GM12878 (cell line): ENCODE data around the gene MROH8. TPM values are rescaled to one million over a fixed set of nuclear protein-coding genes. Genes with fewer than 3 reads are reported as not detected.

Experiments
- ATAC-seq: fragments of 200-7000 bp; cut with Tn5 transposase; 3 replicates; pipeline ENCODE4 v1.9.1; 2020; ENCODE audit warnings: mild to moderate bottlenecking, moderate library complexity
- BruUV-seq: library from RNA; stranded (reverse); fragments of 400-500 nt; replicated peaks from 2 replicates; lab custom pipeline; 2021; lab: Mats Ljungman, UMichigan
- CTCF ChIA-PET: fragments of 300-600 bp; sonication (Branson Sonifier 250); formaldehyde crosslinking; extraction: SDS; loops from one replicate; lab custom pipeline; 2021; ENCODE audit warnings: inconsistent platforms; lab: Yijun Ruan, JAX
- POLR2A ChIA-PET: fragments of 350-600 bp; formaldehyde crosslinking; extraction: SDS; loops from one replicate; lab custom pipeline; 2021; ENCODE audit warnings: inconsistent platforms; lab: Charles Lee
- RAD21 ChIA-PET: fragments of 300-600 bp; sonication (Branson Sonifier 250); formaldehyde crosslinking; loops from one replicate; lab custom pipeline; 2023; ENCODE audit warnings: antibody characterized with exemption; ENCODE audit not compliant: unreplicated experiment; lab: Charles Lee
- SMC1A ChIA-PET: fragments of 300-600 bp; sonication (Branson Sonifier 250); formaldehyde crosslinking; loops from one replicate; lab custom pipeline; 2023; ENCODE audit not compliant: unreplicated experiment, uncharacterized antibody; lab: Charles Lee
- DNase-seq: peaks from one replicate; pipeline ENCODE4 v3.0.0-alpha.2; 2011; ENCODE audit warnings: low read depth, low spot score
- FAIRE-seq: peaks from 3 replicates; lab custom pipeline; 2011; peaks lifted over from hg19 to GRCh38; lab: Jason Lieb, UNC
- H2AFZ ChIP-seq: 2 replicates; pipeline ENCODE4 v1.6.0; 2011; ENCODE audit warnings: low read depth, low read length, control low read depth; ENCODE audit not compliant: control insufficient read depth
- H3K27ac ChIP-seq: 2 replicates; pipeline ENCODE4 v1.5.1; 2011; ENCODE audit warnings: control low read depth; ENCODE audit not compliant: control insufficient read depth, insufficient read depth
- H3K27me3 ChIP-seq, 2 experiments: replicated peaks in 1 of 2; 2 replicates each; pipeline versions ENCODE4 v1.6.0 to v1.6.1; 2011; ENCODE audit warnings: low read length in 1 of 2; ENCODE audit not compliant: control insufficient read depth in 2 of 2, insufficient read depth in 2 of 2
- H3K36me3 ChIP-seq, 2 experiments: 2 replicates each; pipeline ENCODE4 v1.5.1; 2011; ENCODE audit warnings: low read length in 1 of 2; ENCODE audit not compliant: control insufficient read depth in 2 of 2, insufficient read depth in 2 of 2
- H3K4me1 ChIP-seq: 2 replicates; pipeline ENCODE4 v1.6.1; 2011; ENCODE audit warnings: mild to moderate bottlenecking, low read length, moderate library complexity, mixed read lengths; ENCODE audit not compliant: control insufficient read depth, insufficient read depth
- H3K4me2 ChIP-seq: 2 replicates; pipeline ENCODE4 v1.6.0; 2011; ENCODE audit warnings: control low read depth; ENCODE audit not compliant: control insufficient read depth, insufficient read depth
- H3K4me3 ChIP-seq: fragments of 200-600 bp; sonication (generic); 2 replicates; pipeline ENCODE4 v1.5.1; 2016
- H3K79me2 ChIP-seq: 2 replicates; pipeline ENCODE4 v1.6.0; 2011; ENCODE audit warnings: low read length; ENCODE audit not compliant: control insufficient read depth, insufficient read depth
- H3K9ac ChIP-seq: 2 replicates; pipeline ENCODE4 v1.8.0; 2011; ENCODE audit warnings: low read length, control low read depth, mixed read lengths; ENCODE audit not compliant: control insufficient read depth, insufficient read depth
- H3K9me3 ChIP-seq: replicated peaks from 3 replicates; pipeline ENCODE4 v1.5.1; 2011; ENCODE audit warnings: mild to moderate bottlenecking, low read length; ENCODE audit not compliant: control insufficient read depth, insufficient read depth
- H4K20me1 ChIP-seq: 2 replicates; pipeline ENCODE4 v1.6.0; 2011; ENCODE audit not compliant: control insufficient read depth, insufficient read depth
- BACH1 ChIP-seq: fragments of 450-650 bp; IDR thresholded peaks from 2 replicates; pipeline ENCODE4 v1.6.1; 2017; ENCODE audit warnings: mild to moderate bottlenecking, borderline replicate concordance
- BHLHE40 ChIP-seq, 2 experiments: fragments of 450-650 bp in 1 of 2; IDR thresholded peaks; 2 replicates each; pipeline ENCODE4 v1.6.1; 2011 to 2017; ENCODE audit warnings: low read depth in 2 of 2, borderline replicate concordance in 1 of 2, improper control_type of control experiment in 1 of 2, low read length in 1 of 2, mild to moderate bottlenecking in 1 of 2
- CREM ChIP-seq: IDR thresholded peaks from 2 replicates; pipeline ENCODE4 v1.6.1; 2014; ENCODE audit warnings: antibody characterized with exemption, low read depth
- ELK1 ChIP-seq: IDR thresholded peaks from 2 replicates; pipeline ENCODE4 v1.6.1; 2012; ENCODE audit warnings: low read depth, low read length, improper control_type of control experiment
- KAT2A ChIP-seq: conservative IDR thresholded peaks from 2 replicates; pipeline ENCODE4 v1.6.1; 2011; ENCODE audit warnings: low read depth, low read length; ENCODE audit not compliant: control insufficient read depth
- KLF5 ChIP-seq: fragments of 450-650 bp; IDR thresholded peaks from 2 replicates; pipeline ENCODE4 v1.6.1; 2014; ENCODE audit warnings: mild to moderate bottlenecking; ENCODE audit not compliant: partially characterized antibody
- NKRF ChIP-seq: fragments of 450-650 bp; conservative IDR thresholded peaks from 2 replicates; pipeline ENCODE4 v1.6.1; 2017; ENCODE audit warnings: mild to moderate bottlenecking, moderate library complexity
- NR2F1 ChIP-seq: fragments of 450-650 bp; conservative IDR thresholded peaks from 2 replicates; pipeline ENCODE4 v1.6.1; 2017; ENCODE audit warnings: mild to moderate bottlenecking
- POU2F2 ChIP-seq: IDR thresholded peaks from 3 replicates; pipeline ENCODE4 v1.6.1; 2011; ENCODE audit warnings: low read depth, mild to moderate bottlenecking, low read length, borderline replicate concordance
- RAD21 ChIP-seq: IDR thresholded peaks from 2 replicates; pipeline ENCODE4 v1.6.1; 2011; ENCODE audit warnings: mild to moderate bottlenecking, low read depth, low read length, moderate library complexity; ENCODE audit not compliant: insufficient read depth
- RFX5 ChIP-seq: IDR thresholded peaks from 2 replicates; pipeline ENCODE4 v1.6.1; 2011; ENCODE audit warnings: low read depth, low read length, improper control_type of control experiment
- SIN3A ChIP-seq: IDR thresholded peaks from 2 replicates; pipeline ENCODE4 v1.6.1; 2012; ENCODE audit warnings: low read depth, low read length, improper control_type of control experiment
- STAT1 ChIP-seq: fragments of 450-650 bp; conservative IDR thresholded peaks from 2 replicates; pipeline ENCODE4 v1.6.1; 2014; ENCODE audit warnings: antibody characterized with exemption, mild to moderate bottlenecking
- TBL1XR1 ChIP-seq: IDR thresholded peaks from 2 replicates; pipeline ENCODE4 v1.6.1; 2012; ENCODE audit warnings: low read depth, low read length, improper control_type of control experiment
- WRNIP1 ChIP-seq: IDR thresholded peaks from 2 replicates; pipeline ENCODE4 v1.6.1; 2011; ENCODE audit warnings: low read depth, low read length, improper control_type of control experiment, borderline replicate concordance
- YBX1 ChIP-seq: fragments of 450-650 bp; IDR thresholded peaks from 2 replicates; pipeline ENCODE4 v1.6.1; 2016; ENCODE audit warnings: antibody characterized with exemption
- YY1 ChIP-seq: IDR thresholded peaks from 2 replicates; pipeline ENCODE4 v1.6.1; 2011; ENCODE audit warnings: low read depth, mild to moderate bottlenecking, low read length
- ZNF274 ChIP-seq: IDR thresholded peaks from one replicate; pipeline ENCODE4 v1.8.0; 2011; ENCODE audit not compliant: insufficient read length, insufficient read depth
- WGBS: methylation state at CpG from one replicate; pipeline ENCODE4 v1.1.6; 2016; ENCODE audit warnings: low lambda C conversion rate; ENCODE audit not compliant: insufficient replicate concordance, insufficient coverage; ENCODE audit errors: missing lambda C conversion rate; 5-methylcytosine and 5-hydroxymethylcytosine counted together
- in situ Hi-C: fragments of 300-500 bp; cut with MboI; formaldehyde crosslinking; loops from 9 replicates; pipeline ENCODE4 v1.14.3; 2018; ENCODE audit warnings: mixed read lengths
- intact Hi-C: fragments of 100-400 bp; cut with micrococcal nuclease; formaldehyde crosslinking; loops from one replicate; pipeline ENCODE4 v1.14.2; 2022; ENCODE audit not compliant: unreplicated experiment
- polyA plus RNA-seq, 11 experiments: library from polyadenylated mRNA; depleted of rRNA in 4 of 11; unstranded in 6 of 11; stranded (reverse) in 5 of 11; fragments of >200 nt; fragmentation: Nextera tagmentation in 4 of 11; fragmentation: Illumina TruSeq in 1 of 11; extraction: Ambion mirVana in 4 of 11; extraction: Trizol in 1 of 11; gene quantifications; 1 replicate in 1 of 11; 2 replicates in 10 of 11; pipeline versions ENCODE4 v1.2.1 to v1.2.3, GENCODE V29; 2011 to 2016; ENCODE audit warnings: inconsistent platforms in 2 of 11, missing spikeins in 2 of 11, low read depth in 1 of 11
- total RNA-seq, 4 experiments: library from RNA; depleted of rRNA in 3 of 4; stranded (reverse); fragments of >200 nt in 3 of 4; fragmentation: Illumina TruSeq in 1 of 4; extraction: Trizol in 1 of 4; gene quantifications; 2 replicates each; pipeline versions ENCODE4 v1.2.1 to v1.2.3, GENCODE V29; 2013 to 2021

MROH8 gene
- total and polyA plus RNA-seq, 10 of the 15 experiments (the other 5 are each of a cell fraction or from before 2014, with no cell fraction given) = 0.16 to 2.8 (median 1.8) TPM

GRCh38 chr20:37185686-37186085, 6.3 kb upstream of the MROH8 start (continued):
- TF ChIP-seq NKRF (no peak), KLF5 (no peak), ELK1 (no peak), TBL1XR1 (no peak), BACH1 (no peak)

- DNase-seq (no peak), ATAC-seq (no peak), FAIRE-seq (peak; percentile 38)
- intact Hi-C loops = loop anchor here (5.0 to 10.0 kb wide), 2 partner anchors 83 to 175 kb away; partner anchors contain the start of gene RBL1
- Histone ChIP-seq H3K4me3 (peak overlapping the region; percentile 92), H3K27me3 (no peaks in the 10 kb centered on the region), H3K4me2 (peak overlapping the region; percentile 98), H3K9ac (peak overlapping the region; percentile 90), H3K4me1 (peaks cover 11% of the 10 kb centered on the region), H3K27ac (peak overlapping the region; percentile 98), H3K36me3 (peaks cover 0 to 12% of the 10 kb centered on the region in 2 experiments; a peak in 1 of 4 replicates), H4K20me1 (no peaks in the 10 kb centered on the region), H2AFZ (peak overlapping the region; percentile 28; the same call in 1 of the 2 replicates), H3K9me3 (no peaks in the 10 kb centered on the region), H3K79me2 (peaks cover 65% of the 10 kb centered on the region)
- in situ Hi-C loops = no loop called here
- RAD21 ChIA-PET = interaction anchor here (1.5 to 2.9 kb wide), 2 partner anchors 9 to 12 kb away, joined by 10 to 17 read pairs; no protein-coding TSS in a partner anchor
- POLR2A ChIA-PET = interaction anchor here (0.6 to 3.6 kb wide), 4 partner anchors 10 to 245 kb away, joined by 3 to 22 read pairs (median 16); partner anchors contain the start of gene RBL1
- BruUV-seq = TSS peak; percentile 66
- WGBS = 4% methylated on average over 15 of the region's 15 CpGs
- CTCF ChIA-PET = interaction anchor here (1.0 to 3.6 kb wide), 6 partner anchors 11 to 230 kb away, joined by 3 to 51 read pairs (median 7); partner anchors contain the start of gene RBL1
- SMC1A ChIA-PET = interaction anchor here (1.6 to 3.2 kb wide), 2 partner anchors 10 to 12 kb away, joined by 11 to 21 read pairs; no protein-coding TSS in a partner anchor
- TF ChIP-seq POU2F2 (no peak), YY1 (no peak), ZNF274 (no peak), RFX5 (no peak), RAD21 (no peak), BHLHE40 (IDR thresholded peaks at IDR 0.05; ENCODE audit: borderline replicate concordance in 1 of 2, low read depth in 2 of 2, low read length in 1 of 2) (no peak), SIN3A (no peak), YBX1 (no peak), CREM (no peak), NR2F1 (no peak), WRNIP1 (no peak), KAT2A (no peak), STAT1 (no peak)
Observed at GRCh38 chr20:37179683-37180524, 556 bp upstream of the MROH8 start.
